ENCODE results near the gene RABEP1. TPM values are rescaled to one million over a fixed set of nuclear protein-coding genes. Genes with fewer than 3 reads are reported as not detected.
A peak's percentile ranks its signal among the peaks of the same experiment; 100 is the strongest.

The RABEP1 gene
- total RNA-seq, 2 experiments from 2014 or later = 60.7 to 60.8 TPM

GRCh38 chr17:5248821-5249479 is 33.1 kb upstream of the RABEP1 start:
- CTCF ChIA-PET = interaction anchor here (0.7 to 2.1 kb wide), 6 partner anchors 9 to 190 kb away, joined by 3 to 13 read pairs (median 4); partner anchors contain the start of gene C1QBP
- DNase-seq = no peak
- no peaks in the 10 kb centered on the region for H3K36me3 Mint-ChIP-seq
- no peak overlapping the region for H3K4me3 Mint-ChIP-seq
- H3K9me3 Mint-ChIP-seq = no peaks in the 10 kb centered on the region
- peaks cover 8% of the 10 kb centered on the region for H3K4me1 Mint-ChIP-seq (ENCODE audit: low read depth)
- H3K27me3 Mint-ChIP-seq = no peaks in the 10 kb centered on the region
- POLR2A ChIA-PET = no interaction called here
- H3K27ac Mint-ChIP-seq = no peak overlapping the region
- intact Hi-C loops (cut with micrococcal nuclease) = loop anchor here (1.0 to 5.0 kb wide), 2 partner anchors 58 to 190 kb away; partner anchors contain the start of gene C1QBP

GRCh38 chr17:5249615-5250014 is 32.5 kb upstream of the RABEP1 start:
- ChIA-PET CTCF (interaction anchor here (0.6 to 2.1 kb wide), 13 partner anchors 11 to 200 kb away, joined by 3 to 13 read pairs (median 4); partner anchors contain the start of gene C1QBP), POLR2A (no interaction called here)
- H3K27ac Mint-ChIP-seq = no peak overlapping the region
- no peak overlapping the region for H3K4me3 Mint-ChIP-seq
- H3K36me3 Mint-ChIP-seq = no peaks in the 10 kb centered on the region
- H3K4me1 Mint-ChIP-seq (ENCODE audit: low read depth) = peaks cover 8% of the 10 kb centered on the region
- H3K9me3 Mint-ChIP-seq = no peaks in the 10 kb centered on the region
- peak; percentile 73 for DNase-seq
- H3K27me3 Mint-ChIP-seq = no peaks in the 10 kb centered on the region
- intact Hi-C loops (cut with micrococcal nuclease) = loop anchor here (1.0 to 5.0 kb wide), 2 partner anchors 58 to 190 kb away; partner anchors contain the start of gene C1QBP

GRCh38 chr17:5254414-5254813 is 27.7 kb upstream of the RABEP1 start:
- H3K27ac Mint-ChIP-seq = no peak overlapping the region
- CTCF ChIA-PET = interaction anchor here (1.1 kb wide), 1 partner anchor 224 kb away, joined by 4 read pairs; no protein-coding TSS in a partner anchor
- intact Hi-C loops (cut with micrococcal nuclease) = no loop called here

GRCh38 chr17:5254903-5255521 is 27.1 kb upstream of the RABEP1 start:
- peaks cover 11% of the 10 kb centered on the region for H3K4me1 Mint-ChIP-seq (ENCODE audit: low read depth)
- no peak overlapping the region for H3K4me3 Mint-ChIP-seq
- no peaks in the 10 kb centered on the region for H3K36me3 Mint-ChIP-seq
- POLR2A ChIA-PET = interaction anchor here (0.5 to 0.6 kb wide), 2 partner anchors 27 to 29 kb away, joined by 3 read pairs; no protein-coding TSS in a partner anchor
- CTCF ChIA-PET = interaction anchor here (0.6 to 1.1 kb wide), 2 partner anchors 58 to 224 kb away, joined by 3 to 4 read pairs; no protein-coding TSS in a partner anchor
- no peak overlapping the region for H3K27ac Mint-ChIP-seq
- H3K27me3 Mint-ChIP-seq = no peaks in the 10 kb centered on the region
- H3K9me3 Mint-ChIP-seq = no peaks in the 10 kb centered on the region
- intact Hi-C loops (cut with micrococcal nuclease) = no loop called here
- DNase-seq = no peak

More at GRCh38 chr17:5254414-5254813, 27.7 kb upstream of the RABEP1 start:
- H3K36me3 Mint-ChIP-seq = no peaks in the 10 kb centered on the region
- no peaks in the 10 kb centered on the region for H3K27me3 Mint-ChIP-seq
- no peak for DNase-seq
- no peaks in the 10 kb centered on the region for H3K9me3 Mint-ChIP-seq
- no peak overlapping the region for H3K4me3 Mint-ChIP-seq
- POLR2A ChIA-PET = interaction anchor here (0.6 kb wide), 1 partner anchor 27 kb away, joined by 3 read pairs; no protein-coding TSS in a partner anchor
- H3K4me1 Mint-ChIP-seq (ENCODE audit: low read depth) = peaks cover 16% of the 10 kb centered on the region

- intact Hi-C loops (cut with micrococcal nuclease) = no loop called here
- H3K4me1 Mint-ChIP-seq (ENCODE audit: low read depth) = peaks cover 11% of the 10 kb centered on the region
- H3K27ac Mint-ChIP-seq = no peak overlapping the region
- H3K36me3 Mint-ChIP-seq = no peaks in the 10 kb centered on the region
- no peak overlapping the region for H3K4me3 Mint-ChIP-seq
- H3K27me3 Mint-ChIP-seq = no peaks in the 10 kb centered on the region
- ChIA-PET CTCF (no interaction called here), POLR2A (no interaction called here)
- no peaks in the 10 kb centered on the region for H3K9me3 Mint-ChIP-seq
- DNase-seq = no peak
Observed at GRCh38 chr17:5257124-5257523, 25.0 kb upstream of the RABEP1 start.

- POLR2A ChIA-PET = no interaction called here
- no peak overlapping the region for H3K27ac Mint-ChIP-seq
- no peaks in the 10 kb centered on the region for H3K36me3 Mint-ChIP-seq
- no peaks in the 10 kb centered on the region for H3K9me3 Mint-ChIP-seq
- no peak overlapping the region for H3K4me3 Mint-ChIP-seq
- H3K27me3 Mint-ChIP-seq = no peaks in the 10 kb centered on the region
- intact Hi-C loops (cut with micrococcal nuclease) = no loop called here
- no peak for DNase-seq
- CTCF ChIA-PET = no interaction called here
- peaks cover 1% of the 10 kb centered on the region for H3K4me1 Mint-ChIP-seq (ENCODE audit: low read depth)
Observed at GRCh38 chr17:5260542-5260941, 21.5 kb upstream of the RABEP1 start.

- H3K4me1 Mint-ChIP-seq (ENCODE audit: low read depth) = no peaks in the 10 kb centered on the region
- intact Hi-C loops (cut with micrococcal nuclease) = no loop called here
Observed at GRCh38 chr17:5262416-5262991, 19.6 kb upstream of the RABEP1 start.

GRCh38 chr17:5263441-5263840 is 18.6 kb upstream of the RABEP1 start:
- Mint-ChIP-seq H3K27ac (no peak overlapping the region), H3K4me1 (ENCODE audit: low read depth) (no peaks in the 10 kb centered on the region), H3K27me3 (no peaks in the 10 kb centered on the region), H3K36me3 (no peaks in the 10 kb centered on the region), H3K4me3 (no peak overlapping the region), H3K9me3 (no peaks in the 10 kb centered on the region)
- no peak for DNase-seq
- ChIA-PET POLR2A (no interaction called here), CTCF (no interaction called here)
- intact Hi-C loops (cut with micrococcal nuclease) = no loop called here

More at GRCh38 chr17:5262416-5262991, 19.6 kb upstream of the RABEP1 start:
- no peak overlapping the region for H3K27ac Mint-ChIP-seq
- ChIA-PET CTCF (interaction anchor here (0.7 kb wide), 1 partner anchor 25 kb away, joined by 3 read pairs; no protein-coding TSS in a partner anchor), POLR2A (no interaction called here)
- H3K4me3 Mint-ChIP-seq = no peak overlapping the region
- no peak for DNase-seq
- no peaks in the 10 kb centered on the region for H3K9me3 Mint-ChIP-seq
- no peaks in the 10 kb centered on the region for H3K36me3 Mint-ChIP-seq
- no peaks in the 10 kb centered on the region for H3K27me3 Mint-ChIP-seq

- Mint-ChIP-seq H3K27ac (no peak overlapping the region), H3K27me3 (no peaks in the 10 kb centered on the region), H3K4me3 (no peak overlapping the region), H3K4me1 (ENCODE audit: low read depth) (no peaks in the 10 kb centered on the region), H3K36me3 (no peaks in the 10 kb centered on the region), H3K9me3 (no peaks in the 10 kb centered on the region)
- DNase-seq = no peak
- ChIA-PET CTCF (no interaction called here), POLR2A (no interaction called here)
- intact Hi-C loops (cut with micrococcal nuclease) = no loop called here
Observed at GRCh38 chr17:5264893-5265292, 17.2 kb upstream of the RABEP1 start.

- CTCF ChIA-PET = interaction anchor here (0.7 to 1.0 kb wide), 2 partner anchors 11 to 71 kb away, joined by 3 to 4 read pairs; no protein-coding TSS in a partner anchor
- Mint-ChIP-seq H3K9me3 (no peaks in the 10 kb centered on the region), H3K4me1 (ENCODE audit: low read depth) (peaks cover 14% of the 10 kb centered on the region), H3K27me3 (peaks cover 3% of the 10 kb centered on the region), H3K36me3 (no peaks in the 10 kb centered on the region), H3K27ac (no peak overlapping the region), H3K4me3 (no peak overlapping the region)
- intact Hi-C loops (cut with micrococcal nuclease) = no loop called here
- POLR2A ChIA-PET = no interaction called here
- no peak for DNase-seq
Observed at GRCh38 chr17:5269241-5269960, 12.7 kb upstream of the RABEP1 start.

- peaks cover 3% of the 10 kb centered on the region for H3K27me3 Mint-ChIP-seq
- peak overlapping the region; percentile 46 for H3K27ac Mint-ChIP-seq
- H3K36me3 Mint-ChIP-seq = no peaks in the 10 kb centered on the region
- H3K4me3 Mint-ChIP-seq = peak overlapping the region; percentile 25
- H3K4me1 Mint-ChIP-seq (ENCODE audit: low read depth) = peaks cover 14% of the 10 kb centered on the region
- ChIA-PET POLR2A (interaction anchor here (1.6 to 2.3 kb wide), 3 partner anchors 9 to 167 kb away, joined by 3 to 7 read pairs (median 6); partner anchors contain the start of gene C1QBP), CTCF (interaction anchor here (0.8 to 1.9 kb wide), 2 partner anchors 9 to 36 kb away, joined by 3 to 6 read pairs; partner anchors contain the start of gene RABEP1)
- H3K9me3 Mint-ChIP-seq = no peaks in the 10 kb centered on the region
- peak; percentile 76 for DNase-seq
- intact Hi-C loops (cut with micrococcal nuclease) = loop anchor here (1.0 to 5.0 kb wide), 2 partner anchors 9 to 145 kb away; partner anchors contain the start of gene NUP88
Observed at GRCh38 chr17:5272322-5272721, 9.8 kb upstream of the RABEP1 start.
